PC-3 (cell line): ENCODE data around the gene MARCHF11.

Source experiments
- EZH2 ChIP-seq: fragments of 300-600 bp; sonication (generic); IDR thresholded peaks from one replicate; pipeline ENCODE4 v1.6.1; 2017; ENCODE audit warnings: antibody characterized with exemption, mild to moderate bottlenecking, low read length; ENCODE audit not compliant: unreplicated experiment
- TF ChIP-seq, protein P1 (sequence below): fragments of 300-600 bp; sonication (generic); conservative IDR thresholded peaks from 2 replicates; pipeline ENCODE4 v1.5.1; 2017; ENCODE audit warnings: antibody characterized with exemption, low read depth, mild to moderate bottlenecking, low read length

DNA sequence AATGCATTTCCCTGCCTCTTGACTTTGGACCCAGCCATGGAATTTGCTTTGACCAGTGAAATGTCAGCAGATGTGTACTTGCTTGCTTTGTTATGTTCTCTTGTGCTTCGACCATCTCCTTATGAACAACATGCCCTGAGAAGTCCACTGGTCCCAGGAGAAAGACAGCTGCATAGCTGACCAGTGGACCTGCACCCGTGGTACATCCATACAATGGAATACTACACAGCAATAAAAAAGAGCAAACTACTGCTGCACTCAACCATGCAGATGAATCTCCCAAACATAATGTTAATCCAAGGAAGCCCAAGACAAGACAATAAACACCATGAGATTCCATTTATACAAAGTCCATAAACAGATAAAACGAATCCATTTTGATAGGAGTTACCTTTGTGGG lies 30.0 kb downstream of the MARCHF11 start:
- TF ChIP-seq EZH2: no peak
- TF ChIP-seq, protein P1, sequence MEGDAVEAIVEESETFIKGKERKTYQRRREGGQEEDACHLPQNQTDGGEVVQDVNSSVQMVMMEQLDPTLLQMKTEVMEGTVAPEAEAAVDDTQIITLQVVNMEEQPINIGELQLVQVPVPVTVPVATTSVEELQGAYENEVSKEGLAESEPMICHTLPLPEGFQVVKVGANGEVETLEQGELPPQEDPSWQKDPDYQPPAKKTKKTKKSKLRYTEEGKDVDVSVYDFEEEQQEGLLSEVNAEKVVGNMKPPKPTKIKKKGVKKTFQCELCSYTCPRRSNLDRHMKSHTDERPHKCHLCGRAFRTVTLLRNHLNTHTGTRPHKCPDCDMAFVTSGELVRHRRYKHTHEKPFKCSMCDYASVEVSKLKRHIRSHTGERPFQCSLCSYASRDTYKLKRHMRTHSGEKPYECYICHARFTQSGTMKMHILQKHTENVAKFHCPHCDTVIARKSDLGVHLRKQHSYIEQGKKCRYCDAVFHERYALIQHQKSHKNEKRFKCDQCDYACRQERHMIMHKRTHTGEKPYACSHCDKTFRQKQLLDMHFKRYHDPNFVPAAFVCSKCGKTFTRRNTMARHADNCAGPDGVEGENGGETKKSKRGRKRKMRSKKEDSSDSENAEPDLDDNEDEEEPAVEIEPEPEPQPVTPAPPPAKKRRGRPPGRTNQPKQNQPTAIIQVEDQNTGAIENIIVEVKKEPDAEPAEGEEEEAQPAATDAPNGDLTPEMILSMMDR: no peak
